Measurements from ENCODE around the gene UBE2L3. TPM values are rescaled to one million over a fixed set of nuclear protein-coding genes. Genes with fewer than 3 reads are reported as not detected.

UBE2L3 gene
- total RNA-seq, 1 experiment from 2014 or later = 66.6 TPM

GRCh38 chr22:21650823-21651520, 83.5 kb downstream of the UBE2L3 start:
- TSS peak; percentile 54 for BruUV-seq (replicated peaks)
- CTCF ChIA-PET = interaction anchor here (1.9 kb wide), 1 partner anchor 9 kb away, joined by 12 read pairs; the partner anchor contains the start of gene SDF2L1

GRCh38 chr22:21651521-21652009, 84.1 kb downstream of the UBE2L3 start:
- no peak for TF ChIP-seq CTCF (IDR thresholded peaks at IDR 0.05; ENCODE audit: unreplicated experiment)
- BruUV-seq (replicated peaks) = no TSS peak
- Mint-ChIP-seq H3K27me3 (ENCODE audit: unreplicated experiment) (no peaks in the 10 kb centered on the region), H3K27ac (ENCODE audit: unreplicated experiment) (peak overlapping the region; percentile 91), H3K4me1 (ENCODE audit: low read depth, unreplicated experiment) (peaks cover 25% of the 10 kb centered on the region), H3K4me3 (ENCODE audit: low read depth, unreplicated experiment) (peak overlapping the region; percentile 98), H3K36me3 (ENCODE audit: insufficient read depth, unreplicated experiment) (peaks cover 74% of the 10 kb centered on the region), H3K9me3 (ENCODE audit: low read depth, unreplicated experiment) (no peaks in the 10 kb centered on the region)
- no peak for DNase-seq
- intact Hi-C loops (cut with micrococcal nuclease; ENCODE audit: unreplicated experiment) = loop anchor here (1.0 kb wide), 1 partner anchor 21 kb away; the partner anchor contains the start of gene YDJC
- CTCF ChIA-PET = interaction anchor here (1.9 kb wide), 1 partner anchor 9 kb away, joined by 12 read pairs; the partner anchor contains the start of gene SDF2L1

More at GRCh38 chr22:21650823-21651520, 83.5 kb downstream of the UBE2L3 start:
- Mint-ChIP-seq H3K36me3 (ENCODE audit: insufficient read depth, unreplicated experiment) (peaks cover 76% of the 10 kb centered on the region), H3K4me1 (ENCODE audit: low read depth, unreplicated experiment) (peaks cover 24% of the 10 kb centered on the region), H3K9me3 (ENCODE audit: low read depth, unreplicated experiment) (no peaks in the 10 kb centered on the region), H3K4me3 (ENCODE audit: low read depth, unreplicated experiment) (peak overlapping the region; percentile 98), H3K27ac (ENCODE audit: unreplicated experiment) (peak overlapping the region; percentile 91), H3K27me3 (ENCODE audit: unreplicated experiment) (no peaks in the 10 kb centered on the region)
- no peak for DNase-seq
- intact Hi-C loops (cut with micrococcal nuclease; ENCODE audit: unreplicated experiment) = loop anchor here (1.0 kb wide), 1 partner anchor 21 kb away; the partner anchor contains the start of gene YDJC
- no peak for TF ChIP-seq CTCF (IDR thresholded peaks at IDR 0.05; ENCODE audit: unreplicated experiment)

- CTCF ChIA-PET = interaction anchor here (0.6 to 1.9 kb wide), 3 partner anchors 10 to 95 kb away, joined by 3 to 12 read pairs (median 3); partner anchors contain the start of gene SDF2L1
- BruUV-seq (replicated peaks) = no TSS peak
- no peaks in the 10 kb centered on the region for H3K9me3 Mint-ChIP-seq (ENCODE audit: low read depth, unreplicated experiment)
- peak overlapping the region; percentile 91 for H3K27ac Mint-ChIP-seq (ENCODE audit: unreplicated experiment)
- DNase-seq = peak; percentile 92
- peaks cover 74% of the 10 kb centered on the region for H3K36me3 Mint-ChIP-seq (ENCODE audit: insufficient read depth, unreplicated experiment)
- peak overlapping the region; percentile 98 for H3K4me3 Mint-ChIP-seq (ENCODE audit: low read depth, unreplicated experiment)
- peaks cover 26% of the 10 kb centered on the region for H3K4me1 Mint-ChIP-seq (ENCODE audit: low read depth, unreplicated experiment)
- no peaks in the 10 kb centered on the region for H3K27me3 Mint-ChIP-seq (ENCODE audit: unreplicated experiment)
- intact Hi-C loops (cut with micrococcal nuclease; ENCODE audit: unreplicated experiment) = no loop called here
- TF ChIP-seq CTCF (IDR thresholded peaks at IDR 0.05; ENCODE audit: unreplicated experiment) = no peak
These were observed 84.6 kb downstream of the UBE2L3 start for GRCh38 chr22:21652010-21652546.

GRCh38 chr22:21652547-21653545, 85.3 kb downstream of the UBE2L3 start:
- Mint-ChIP-seq H3K4me1 (ENCODE audit: low read depth, unreplicated experiment) (peaks cover 28% of the 10 kb centered on the region), H3K27ac (ENCODE audit: unreplicated experiment) (peak overlapping the region; percentile 91), H3K36me3 (ENCODE audit: insufficient read depth, unreplicated experiment) (peaks cover 74% of the 10 kb centered on the region), H3K27me3 (ENCODE audit: unreplicated experiment) (no peaks in the 10 kb centered on the region), H3K4me3 (ENCODE audit: low read depth, unreplicated experiment) (peak overlapping the region; percentile 98), H3K9me3 (ENCODE audit: low read depth, unreplicated experiment) (no peaks in the 10 kb centered on the region)
- intact Hi-C loops (cut with micrococcal nuclease; ENCODE audit: unreplicated experiment) = no loop called here
- no TSS peak for BruUV-seq (replicated peaks)
- DNase-seq = no peak
- CTCF ChIA-PET = interaction anchor here (0.6 to 1.9 kb wide), 4 partner anchors 11 to 96 kb away, joined by 3 to 12 read pairs (median 3); partner anchors contain the start of gene SDF2L1
- TF ChIP-seq CTCF (IDR thresholded peaks at IDR 0.05; ENCODE audit: unreplicated experiment) = no peak
